ENCODE results near the gene TGM1. TPM values are rescaled to one million over a fixed set of nuclear protein-coding genes. Genes with fewer than 3 reads are reported as not detected.

TGM1 gene
- total RNA-seq, 3 donors from 2014 or later, result 2.6 to 8.1 (median 2.6) TPM

GRCh38 chr14:24281636-24282035 lies 18.7 kb upstream of the TGM1 start:
- no peaks in the 10 kb centered on the region for H3K36me3 Mint-ChIP-seq (ENCODE audit: insufficient read depth)

GRCh38 chr14:24280797-24281460 lies 18.0 kb upstream of the TGM1 start:
- H3K4me3 Mint-ChIP-seq, result no peak overlapping the region
- ATAC-seq, result no peak
- H3K27me3 Mint-ChIP-seq (ENCODE audit: low read depth), result no peaks in the 10 kb centered on the region
- no peaks in the 10 kb centered on the region for H3K9me3 Mint-ChIP-seq
- peaks cover 41% of the 10 kb centered on the region for H3K4me1 Mint-ChIP-seq (ENCODE audit: low read depth)
- DNase-seq, result no peak
- H3K36me3 Mint-ChIP-seq (ENCODE audit: insufficient read depth), result no peaks in the 10 kb centered on the region

More at GRCh38 chr14:24281636-24282035, 18.7 kb upstream of the TGM1 start:
- DNase-seq (no peak), ATAC-seq (no peak)
- Mint-ChIP-seq H3K4me1 (ENCODE audit: low read depth) (peaks cover 41% of the 10 kb centered on the region), H3K4me3 (no peak overlapping the region), H3K27me3 (ENCODE audit: low read depth) (no peaks in the 10 kb centered on the region), H3K9me3 (no peaks in the 10 kb centered on the region)

- ATAC-seq, result peak; percentile 91
- H3K4me1 Mint-ChIP-seq (ENCODE audit: low read depth), result peaks cover 50% of the 10 kb centered on the region
- peak overlapping the region; percentile 48 for H3K4me3 Mint-ChIP-seq
Observed at GRCh38 chr14:24279301-24280186, 16.6 kb upstream of the TGM1 start.

GRCh38 chr14:24278424-24278823 lies 15.4 kb upstream of the TGM1 start:
- Mint-ChIP-seq H3K4me1 (ENCODE audit: low read depth) (peaks cover 60% of the 10 kb centered on the region), H3K27me3 (ENCODE audit: low read depth) (no peaks in the 10 kb centered on the region), H3K9me3 (no peaks in the 10 kb centered on the region), H3K4me3 (no peak overlapping the region), H3K36me3 (ENCODE audit: insufficient read depth) (no peaks in the 10 kb centered on the region)
- DNase-seq (no peak), ATAC-seq (no peak)

More at GRCh38 chr14:24279301-24280186, 16.6 kb upstream of the TGM1 start:
- Mint-ChIP-seq H3K36me3 (ENCODE audit: insufficient read depth) (no peaks in the 10 kb centered on the region), H3K9me3 (no peaks in the 10 kb centered on the region), H3K27me3 (ENCODE audit: low read depth) (no peaks in the 10 kb centered on the region)
- peak; percentile 41 for DNase-seq

- no peaks in the 10 kb centered on the region for H3K36me3 Mint-ChIP-seq (ENCODE audit: insufficient read depth)
- no peaks in the 10 kb centered on the region for H3K9me3 Mint-ChIP-seq
- no peak overlapping the region for H3K4me3 Mint-ChIP-seq
- DNase-seq (no peak), ATAC-seq (no peak)
- H3K4me1 Mint-ChIP-seq (ENCODE audit: low read depth), result peaks cover 65% of the 10 kb centered on the region
- H3K27me3 Mint-ChIP-seq (ENCODE audit: low read depth), result no peaks in the 10 kb centered on the region
Observed at GRCh38 chr14:24277606-24278321, 14.8 kb upstream of the TGM1 start.

- DNase-seq (no peak), ATAC-seq (no peak)
- no peaks in the 10 kb centered on the region for H3K27me3 Mint-ChIP-seq (ENCODE audit: low read depth)
- no peaks in the 10 kb centered on the region for H3K9me3 Mint-ChIP-seq
- H3K4me1 Mint-ChIP-seq (ENCODE audit: low read depth), result peaks cover 72% of the 10 kb centered on the region
- no peak overlapping the region for H3K4me3 Mint-ChIP-seq
- H3K36me3 Mint-ChIP-seq (ENCODE audit: insufficient read depth), result no peaks in the 10 kb centered on the region
Observed at GRCh38 chr14:24277071-24277470, 14.1 kb upstream of the TGM1 start.

GRCh38 chr14:24274101-24274543 lies 11.1 kb upstream of the TGM1 start:
- Mint-ChIP-seq H3K36me3 (ENCODE audit: insufficient read depth) (no peaks in the 10 kb centered on the region), H3K27me3 (ENCODE audit: low read depth) (no peaks in the 10 kb centered on the region)
- ATAC-seq, result peak; percentile 61 to 62

GRCh38 chr14:24273422-24273998 lies 10.5 kb upstream of the TGM1 start:
- DNase-seq (no peak), ATAC-seq (no peak)
- Mint-ChIP-seq H3K36me3 (ENCODE audit: insufficient read depth) (peaks cover 3% of the 10 kb centered on the region), H3K9me3 (no peaks in the 10 kb centered on the region), H3K4me3 (peak overlapping the region; percentile 9), H3K4me1 (ENCODE audit: low read depth) (peaks cover 60% of the 10 kb centered on the region), H3K27me3 (ENCODE audit: low read depth) (no peaks in the 10 kb centered on the region)

More at GRCh38 chr14:24274101-24274543, 11.1 kb upstream of the TGM1 start:
- peak; percentile 32 for DNase-seq
- Mint-ChIP-seq H3K4me1 (ENCODE audit: low read depth) (peaks cover 66% of the 10 kb centered on the region), H3K9me3 (no peaks in the 10 kb centered on the region), H3K4me3 (peak overlapping the region; percentile 9)

- peaks cover 49% of the 10 kb centered on the region for H3K4me1 Mint-ChIP-seq (ENCODE audit: low read depth)
- H3K27me3 Mint-ChIP-seq (ENCODE audit: low read depth), result no peaks in the 10 kb centered on the region
- peaks cover 3% of the 10 kb centered on the region for H3K36me3 Mint-ChIP-seq (ENCODE audit: insufficient read depth)
- no peak for DNase-seq
- no peak for ATAC-seq
- peak overlapping the region; percentile 88 for H3K4me3 Mint-ChIP-seq
- no peaks in the 10 kb centered on the region for H3K9me3 Mint-ChIP-seq
Observed at GRCh38 chr14:24272467-24272866, 9.5 kb upstream of the TGM1 start.

GRCh38 chr14:24271834-24272263 lies 8.9 kb upstream of the TGM1 start:
- peaks cover 9% of the 10 kb centered on the region for H3K36me3 Mint-ChIP-seq (ENCODE audit: insufficient read depth)
- H3K9me3 Mint-ChIP-seq, result no peaks in the 10 kb centered on the region
- H3K4me3 Mint-ChIP-seq, result peak overlapping the region; percentile 88
- ATAC-seq (no peak), DNase-seq (no peak)
- H3K4me1 Mint-ChIP-seq (ENCODE audit: low read depth), result peaks cover 43% of the 10 kb centered on the region
- H3K27me3 Mint-ChIP-seq (ENCODE audit: low read depth), result no peaks in the 10 kb centered on the region

GRCh38 chr14:24271134-24271833 lies 8.3 kb upstream of the TGM1 start, which contains the start of gene RABGGTA:
Gene RABGGTA, minus strand, starts transcription at chr14:24271597. Its CDS starts 482 bp downstream, at chr14:24271115.
- ATAC-seq (peak; percentile 93 to 94), DNase-seq (peak; percentile 86)
- H3K27me3 Mint-ChIP-seq (ENCODE audit: low read depth), result no peaks in the 10 kb centered on the region
- no peaks in the 10 kb centered on the region for H3K9me3 Mint-ChIP-seq
- H3K4me3 Mint-ChIP-seq, result peak within 1 kb of the TSS; percentile 88
- H3K4me1 Mint-ChIP-seq (ENCODE audit: low read depth), result peaks cover 41% of the 10 kb centered on the region
- peaks cover 13% of the 10 kb centered on the region for H3K36me3 Mint-ChIP-seq (ENCODE audit: insufficient read depth)

- Mint-ChIP-seq H3K36me3 (ENCODE audit: insufficient read depth) (peaks cover 15% of the 10 kb centered on the region), H3K4me3 (peak overlapping the region; percentile 88), H3K27me3 (ENCODE audit: low read depth) (no peaks in the 10 kb centered on the region), H3K4me1 (ENCODE audit: low read depth) (peaks cover 40% of the 10 kb centered on the region), H3K9me3 (no peaks in the 10 kb centered on the region)
- ATAC-seq, result no peak
- no peak for DNase-seq
Observed at GRCh38 chr14:24270537-24271133, 7.7 kb upstream of the TGM1 start.

GRCh38 chr14:24269910-24270536 lies 7.0 kb upstream of the TGM1 start:
- no peak for ATAC-seq
- Mint-ChIP-seq H3K4me1 (ENCODE audit: low read depth) (peaks cover 34% of the 10 kb centered on the region), H3K4me3 (peak overlapping the region; percentile 88), H3K36me3 (ENCODE audit: insufficient read depth) (peaks cover 15% of the 10 kb centered on the region), H3K27me3 (ENCODE audit: low read depth) (no peaks in the 10 kb centered on the region), H3K9me3 (no peaks in the 10 kb centered on the region)
- DNase-seq, result no peak

Data from activated T-cell treated with anti-CD3 and anti-CD28 coated beads, Interleukin-2, amount 50 U/mL, for 4 hours (primary cell).